Measurements from ENCODE around the gene CPVL. TPM values are rescaled to one million over a fixed set of nuclear protein-coding genes. Genes with fewer than 3 reads are reported as not detected.

Gene CPVL
- total and polyA plus RNA-seq, 2 of the 8 experiments (the other 6 are each of a cell fraction or from before 2014, with no cell fraction given) = 40.0 to 55.0 TPM

DNA sequence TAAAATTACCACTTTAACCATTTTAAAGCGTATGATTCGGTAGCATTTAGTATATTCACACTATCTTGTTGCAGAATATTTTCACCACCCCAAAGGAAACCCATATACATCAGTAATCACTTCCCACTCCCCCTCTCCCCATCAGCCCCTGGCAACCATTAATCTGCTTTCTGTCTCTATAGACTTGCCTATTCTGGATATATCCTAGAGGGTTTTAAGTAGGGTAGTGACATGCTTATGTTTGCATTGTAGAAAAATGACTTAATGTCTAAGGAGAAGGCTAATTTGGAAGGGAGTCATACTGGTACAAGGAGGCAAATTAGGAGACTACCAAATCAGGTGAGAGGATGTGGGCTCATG lies 145.6 kb downstream of the CPVL start:
- no peak overlapping the region for H2BK5ac ChIP-seq (ENCODE audit: low read depth, low read length)
- no peaks in the 10 kb centered on the region for H3K36me3 ChIP-seq (ENCODE audit: control insufficient read depth in 2 of 4, insufficient read depth in 4 of 4, low read length in 3 of 4)
- H2BK20ac ChIP-seq (ENCODE audit: low read length) = no peak overlapping the region
- H3K14ac ChIP-seq (ENCODE audit: insufficient read length) = no peak overlapping the region
- H3K4me1 ChIP-seq (replicated peaks in 1 of 4; ENCODE audit: control insufficient read depth in 3 of 4, insufficient read depth in 4 of 4, low read length in 3 of 4) = peaks cover 0 to 10% (median 6%) of the 10 kb centered on the region in 4 experiments; a peak in 4 of 7 replicates
- H3K4me2 ChIP-seq (ENCODE audit: insufficient read depth in 1 of 2, low read depth in 2 of 2, low read length in 2 of 2) = no peak overlapping the region
- no peaks in the 10 kb centered on the region for H3K79me2 ChIP-seq (ENCODE audit: control insufficient read depth in 1 of 2, insufficient read depth in 2 of 2, low read length in 2 of 2)
- H2AFZ ChIP-seq (ENCODE audit: low read length) = no peak overlapping the region
- H3K4ac ChIP-seq (replicated peaks; ENCODE audit: insufficient read length, low read depth, low read length) = no peak overlapping the region
- ChIA-PET CTCF (ENCODE audit: partially characterized antibody) (interaction anchor here (4.0 kb wide), 1 partner anchor 44 kb away, joined by 18 read pairs; the partner anchor contains the start of gene TRIL), POLR2A (ENCODE audit: partially characterized antibody) (no interaction called here)
- no peak overlapping the region for H4K8ac ChIP-seq (ENCODE audit: extremely low read depth, insufficient read depth, low read length)
- H2BK15ac ChIP-seq (ENCODE audit: low read length) = no peak overlapping the region
- FAIRE-seq (no peak), DNase-seq (ENCODE audit: low read depth in 1 of 2, low spot score in 2 of 2) (no peak)
- H3K9ac ChIP-seq (replicated peaks in 1 of 4; ENCODE audit: extremely low read depth in 1 of 4, low read depth in 3 of 4, low read length in 3 of 4) = no peak overlapping the region
- H2BK120ac ChIP-seq (replicated peaks; ENCODE audit: low read depth, low read length) = no peak overlapping the region
- no peak overlapping the region for H4K5ac ChIP-seq (ENCODE audit: insufficient read length, low read depth, low read length)
- no peak overlapping the region for H3K23ac ChIP-seq (ENCODE audit: insufficient read length)
- H3K79me1 ChIP-seq (ENCODE audit: low read depth, low read length) = no peaks in the 10 kb centered on the region
- WGBS, 2 experiments (ENCODE audit: extremely low coverage in 1 of 2, insufficient coverage in 1 of 2, insufficient read length in 1 of 2, insufficient replicate concordance in 2 of 2, low coverage in 1 of 2, low lambda C conversion rate in 2 of 2, missing lambda C conversion rate in 1 of 2) = 93% methylated on average over 2 of the region's 2 CpGs; no CpG with 5 or more reads in 1 of the 2 experiments
- no peak overlapping the region for H2BK12ac ChIP-seq (ENCODE audit: low read depth, low read length)
- H3K23me2 ChIP-seq (ENCODE audit: low read depth, low read length) = no peaks in the 10 kb centered on the region
- H3K27ac ChIP-seq (ENCODE audit: low read depth, low read length) = no peak overlapping the region
- peaks cover 4 to 6% of the 10 kb centered on the region in 2 experiments; a peak in 2 of 4 replicates for H3K9me3 ChIP-seq (ENCODE audit: insufficient read depth in 2 of 2, low read depth in 1 of 2, low read length in 1 of 2)
- no peak overlapping the region for H4K91ac ChIP-seq (replicated peaks; ENCODE audit: insufficient read length, low read length)
- H2AK5ac ChIP-seq (ENCODE audit: low read depth, low read length) = no peak overlapping the region
- H3K27me3 ChIP-seq (replicated peaks in 1 of 4; ENCODE audit: control insufficient read depth in 3 of 4, extremely low read depth in 1 of 4, insufficient read depth in 3 of 4, low read length in 3 of 4) = no peaks in the 10 kb centered on the region
- H4K20me1 ChIP-seq (replicated peaks in 1 of 2; ENCODE audit: control insufficient read depth in 1 of 2, insufficient read depth in 2 of 2, low read length in 2 of 2) = no peaks in the 10 kb centered on the region
- no peak overlapping the region for H3K18ac ChIP-seq (ENCODE audit: extremely low read depth, low read length)
- H3K4me3 ChIP-seq (ENCODE audit: extremely low read depth in 1 of 4, insufficient read depth in 2 of 4, low read depth in 3 of 4, low read length in 4 of 4) = no peak overlapping the region
- no peak overlapping the region for H3K56ac ChIP-seq (replicated peaks; ENCODE audit: insufficient read length, low read depth, low read length)
- TF ChIP-seq NRF1 (IDR thresholded peaks at IDR 0.05; ENCODE audit: low read depth, low read length) (no peak), SP1 (IDR thresholded peaks at IDR 0.05; ENCODE audit: low read depth, low read length) (no peak), BRCA1 (IDR thresholded peaks at IDR 0.05; ENCODE audit: low read depth, low read length) (no peak), TBP (IDR thresholded peaks at IDR 0.05; ENCODE audit: low read depth, low read length) (no peak), TAF7 (optimal IDR thresholded peaks at IDR 0.05; ENCODE audit: borderline replicate concordance, low read depth, low read length) (no peak), RXRA (IDR thresholded peaks at IDR 0.05; ENCODE audit: insufficient read depth, low read depth, low read length) (no peak)

All from H1 (cell line).